Chondrocyte (in vitro differentiated cells): Measurements from ENCODE around the gene FYCO1. TPM values are rescaled to one million over a fixed set of nuclear protein-coding genes. Genes with fewer than 3 reads are reported as not detected.

Source experiments
- DNase-seq: peaks from one replicate; pipeline ENCODE4 v3.0.0; 2021; ENCODE audit warnings: mixed read lengths, low spot score
- H3K27ac Mint-ChIP-seq: one replicate; pipeline ENCODE4 v1.8.0; 2021; ENCODE audit warnings: mild to moderate bottlenecking, moderate library complexity, mixed read lengths; ENCODE audit not compliant: unreplicated experiment
- H3K27me3 Mint-ChIP-seq: 2 replicates; pipeline ENCODE4 v1.8.0; 2021; ENCODE audit warnings: low read depth, mixed read lengths
- H3K36me3 Mint-ChIP-seq: 2 replicates; pipeline ENCODE4 v1.8.0; 2021; ENCODE audit warnings: low read depth, mixed read lengths
- H3K4me1 Mint-ChIP-seq: 2 replicates; pipeline ENCODE4 v1.8.0; 2021; ENCODE audit warnings: low read depth, mild to moderate bottlenecking, mixed read lengths
- H3K4me3 Mint-ChIP-seq: one replicate; pipeline ENCODE4 v1.8.0; 2021; ENCODE audit warnings: mild to moderate bottlenecking, moderate library complexity, mixed read lengths; ENCODE audit not compliant: unreplicated experiment
- H3K9me3 Mint-ChIP-seq: 2 replicates; pipeline ENCODE4 v1.8.0; 2021; ENCODE audit warnings: low read depth, mixed read lengths
- CTCF ChIP-seq: fragments of 200-600 bp; sonication (generic); IDR thresholded peaks from 2 replicates; pipeline ENCODE4 v1.5.0; 2021; ENCODE audit warnings: antibody characterized with exemption, mild to moderate bottlenecking, moderate library complexity
- total RNA-seq: library from RNA; stranded (reverse); gene quantifications from 3 replicates; pipeline ENCODE4 v1.2.1, GENCODE V29; 2021

Gene FYCO1
- total RNA-seq, 1 donor from 2014 or later: 31.6 TPM

- no peak for DNase-seq
Observed at GRCh38 chr3:45981346-45982074, 14.1 kb downstream of the FYCO1 start.

GRCh38 chr3:45980819-45981218, 14.8 kb downstream of the FYCO1 start:
- DNase-seq: no peak
- peaks cover 30% of the 10 kb centered on the region for H3K36me3 Mint-ChIP-seq
- no peaks in the 10 kb centered on the region for H3K27me3 Mint-ChIP-seq
- no peak for TF ChIP-seq CTCF
- H3K4me1 Mint-ChIP-seq: peaks cover 21% of the 10 kb centered on the region
- H3K27ac Mint-ChIP-seq: no peak overlapping the region
- no peaks in the 10 kb centered on the region for H3K9me3 Mint-ChIP-seq
- H3K4me3 Mint-ChIP-seq: no peak overlapping the region

More at GRCh38 chr3:45981346-45982074, 14.1 kb downstream of the FYCO1 start:
- no peak for TF ChIP-seq CTCF
- Mint-ChIP-seq H3K9me3 (no peaks in the 10 kb centered on the region), H3K36me3 (peaks cover 27% of the 10 kb centered on the region), H3K4me1 (peaks cover 28% of the 10 kb centered on the region), H3K27me3 (no peaks in the 10 kb centered on the region), H3K27ac (no peak overlapping the region), H3K4me3 (no peak overlapping the region)

- Mint-ChIP-seq H3K27me3 (no peaks in the 10 kb centered on the region), H3K4me3 (no peak overlapping the region), H3K27ac (no peak overlapping the region), H3K36me3 (peaks cover 33% of the 10 kb centered on the region), H3K4me1 (peaks cover 16% of the 10 kb centered on the region), H3K9me3 (no peaks in the 10 kb centered on the region)
- TF ChIP-seq CTCF: no peak
- no peak for DNase-seq
Observed at GRCh38 chr3:45980229-45980813, 15.3 kb downstream of the FYCO1 start.

GRCh38 chr3:45979378-45979777, 16.2 kb downstream of the FYCO1 start:
- TF ChIP-seq CTCF: no peak
- no peak for DNase-seq
- Mint-ChIP-seq H3K9me3 (no peaks in the 10 kb centered on the region), H3K36me3 (peaks cover 33% of the 10 kb centered on the region), H3K4me1 (peaks cover 10% of the 10 kb centered on the region), H3K27ac (no peak overlapping the region), H3K4me3 (no peak overlapping the region), H3K27me3 (no peaks in the 10 kb centered on the region)

- H3K27ac Mint-ChIP-seq: no peak overlapping the region
- no peak for TF ChIP-seq CTCF
- H3K4me1 Mint-ChIP-seq: peaks cover 6% of the 10 kb centered on the region
- no peaks in the 10 kb centered on the region for H3K9me3 Mint-ChIP-seq
- H3K36me3 Mint-ChIP-seq: peaks cover 29% of the 10 kb centered on the region
- no peak overlapping the region for H3K4me3 Mint-ChIP-seq
- no peaks in the 10 kb centered on the region for H3K27me3 Mint-ChIP-seq
- DNase-seq: no peak
Observed at GRCh38 chr3:45978006-45978761, 17.4 kb downstream of the FYCO1 start.
